HUES6 (cell line): Measurements from ENCODE around the gene ZNF195.
"Not testable (repeated sequence)": the region's sequence is repeated elsewhere in the genome, so short reads cannot be mapped to it uniquely, and the experiment has no call there.

Experiments used
- H3K27ac ChIP-seq: 2 replicates; pipeline ENCODE4 v1.7.0; 2013; ENCODE audit warnings: low read depth, mild to moderate bottlenecking, low read length, inconsistent platforms
- H3K27me3 ChIP-seq: 2 replicates; pipeline ENCODE4 v1.6.1; 2013; ENCODE audit warnings: low read length; ENCODE audit not compliant: control insufficient read depth, insufficient read depth
- H3K36me3 ChIP-seq: 2 replicates; pipeline ENCODE4 v1.6.1; 2013; ENCODE audit warnings: low read length; ENCODE audit not compliant: control insufficient read depth, insufficient read depth
- H3K4me1 ChIP-seq: 2 replicates; pipeline ENCODE4 v1.6.1; 2013; ENCODE audit warnings: low read length; ENCODE audit not compliant: control insufficient read depth, insufficient read depth
- H3K4me3 ChIP-seq: 2 replicates; pipeline ENCODE4 v1.5.1; 2013; ENCODE audit warnings: low read depth, low read length
- H3K9ac ChIP-seq: one replicate; pipeline ENCODE4 v1.6.1; 2013; ENCODE audit warnings: mild to moderate bottlenecking, low read length
- H3K9me3 ChIP-seq: 2 replicates; pipeline ENCODE4 v1.6.1; 2013; ENCODE audit warnings: low read depth, low read length; ENCODE audit not compliant: control insufficient read depth, insufficient read depth

ZNF195 gene

GRCh38 chr11:3326450-3326849 lies 52.5 kb downstream of the ZNF195 start:
- H3K9ac ChIP-seq, H3K27ac ChIP-seq: not testable (repeated sequence)

GRCh38 chr11:3324724-3325123 lies 54.2 kb downstream of the ZNF195 start:
- not testable (repeated sequence) for H3K27me3 ChIP-seq, H3K4me3 ChIP-seq, H3K27ac ChIP-seq, H3K9me3 ChIP-seq, H3K4me1 ChIP-seq, H3K36me3 ChIP-seq, H3K9ac ChIP-seq

More at GRCh38 chr11:3326450-3326849, 52.5 kb downstream of the ZNF195 start:
- H3K4me3 ChIP-seq, H3K9me3 ChIP-seq, H3K27me3 ChIP-seq, H3K4me1 ChIP-seq, H3K36me3 ChIP-seq: not testable (repeated sequence)
